Immature natural killer cell (primary cell): ENCODE data around the gene PTK7. TPM values are rescaled to one million over a fixed set of nuclear protein-coding genes. Genes with fewer than 3 reads are reported as not detected.

ENCODE experiments used
- DNase-seq, 3 donors: peaks; one replicate each; pipeline ENCODE4 v3.0.0; 2022; ENCODE audit warnings: mixed read lengths in 1 of 3
- H3K27ac Mint-ChIP-seq, 6 donors: one replicate each; pipeline ENCODE4 v1.8.0; 2020; ENCODE audit warnings: mixed read lengths in 6 of 6, mild to moderate bottlenecking in 5 of 6, inconsistent platforms in 4 of 6, moderate library complexity in 3 of 6
- H3K27me3 Mint-ChIP-seq, 3 donors: one replicate each; pipeline ENCODE4 v1.8.0; 2020 to 2021; ENCODE audit warnings: low read depth in 3 of 3, mild to moderate bottlenecking in 3 of 3, mixed read lengths in 3 of 3, moderate library complexity in 3 of 3, inconsistent platforms in 1 of 3
- H3K36me3 Mint-ChIP-seq, 3 donors: one replicate each; pipeline ENCODE4 v1.8.0; 2020; ENCODE audit warnings: mixed read lengths in 3 of 3, inconsistent platforms in 2 of 3, mild to moderate bottlenecking in 2 of 3
- H3K4me1 Mint-ChIP-seq, 2 donors: one replicate each; pipeline ENCODE4 v1.8.0; 2020; ENCODE audit warnings: inconsistent platforms in 2 of 2, mild to moderate bottlenecking in 2 of 2, mixed read lengths in 2 of 2, moderate library complexity in 1 of 2
- H3K4me3 Mint-ChIP-seq, 5 donors: one replicate each; pipeline ENCODE4 v1.8.0; 2020; ENCODE audit warnings: mild to moderate bottlenecking in 5 of 5, mixed read lengths in 5 of 5, inconsistent platforms in 3 of 5, moderate library complexity in 3 of 5
- H3K9me3 Mint-ChIP-seq, 6 donors: one replicate each; pipeline ENCODE4 v1.8.0; 2020; ENCODE audit warnings: mild to moderate bottlenecking in 6 of 6, mixed read lengths in 6 of 6, inconsistent platforms in 4 of 6, moderate library complexity in 3 of 6
- polyA plus RNA-seq, 3 donors: library from polyadenylated mRNA; unstranded; fragments of 300-500 nt; fragmentation: Illumina TruSeq; gene quantifications; one replicate each; pipeline ENCODE4 v1.2.3, GENCODE V29; 2021

The PTK7 gene
- polyA plus RNA-seq, 3 donors from 2014 or later, result 1.1 TPM; not detected in 1

DNA sequence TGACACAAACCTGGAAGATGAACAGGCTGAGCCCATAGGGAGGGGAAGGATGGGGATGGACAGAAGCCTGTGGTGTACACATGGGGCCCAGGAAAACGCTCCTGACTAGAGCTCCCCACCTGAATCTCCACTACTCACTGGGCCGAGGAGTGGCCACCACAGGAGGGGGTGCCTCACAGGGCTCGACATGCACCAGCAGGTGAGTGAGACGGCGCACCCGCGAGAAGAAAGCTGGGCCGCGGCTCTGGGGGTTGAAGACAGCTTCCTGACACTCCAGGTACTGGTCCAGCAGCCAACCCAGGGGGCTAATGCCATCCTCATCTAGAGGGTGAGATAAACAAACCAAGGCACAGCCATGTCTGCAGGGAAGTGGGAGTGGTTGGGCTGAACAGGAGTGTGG lies 32.8 kb upstream of the PTK7 start:
- H3K36me3 Mint-ChIP-seq, result peaks cover 0 to 25% (median 16%) of the 10 kb centered on the region in 3 donors
- H3K27me3 Mint-ChIP-seq, result peaks cover 0 to 2% (median 2%) of the 10 kb centered on the region in 3 donors
- peak overlapping the region in 2 of 6 donors; percentile 39 to 56 for H3K27ac Mint-ChIP-seq
- no peaks in the 10 kb centered on the region for H3K4me1 Mint-ChIP-seq
- H3K9me3 Mint-ChIP-seq, result no peaks in the 10 kb centered on the region
- no peak for DNase-seq
- H3K4me3 Mint-ChIP-seq, result no peak overlapping the region

GRCh38 chr6:43045371-43045930 lies 30.7 kb upstream of the PTK7 start:
- Mint-ChIP-seq H3K27me3 (peaks cover 1 to 4% (median 2%) of the 10 kb centered on the region in 3 donors), H3K4me3 (no peak overlapping the region), H3K4me1 (peaks cover under 1 to 5% of the 10 kb centered on the region in 2 donors), H3K9me3 (no peaks in the 10 kb centered on the region), H3K36me3 (peaks cover 4 to 29% (median 15%) of the 10 kb centered on the region in 3 donors), H3K27ac (no peak overlapping the region)
- DNase-seq, result no peak

DNA sequence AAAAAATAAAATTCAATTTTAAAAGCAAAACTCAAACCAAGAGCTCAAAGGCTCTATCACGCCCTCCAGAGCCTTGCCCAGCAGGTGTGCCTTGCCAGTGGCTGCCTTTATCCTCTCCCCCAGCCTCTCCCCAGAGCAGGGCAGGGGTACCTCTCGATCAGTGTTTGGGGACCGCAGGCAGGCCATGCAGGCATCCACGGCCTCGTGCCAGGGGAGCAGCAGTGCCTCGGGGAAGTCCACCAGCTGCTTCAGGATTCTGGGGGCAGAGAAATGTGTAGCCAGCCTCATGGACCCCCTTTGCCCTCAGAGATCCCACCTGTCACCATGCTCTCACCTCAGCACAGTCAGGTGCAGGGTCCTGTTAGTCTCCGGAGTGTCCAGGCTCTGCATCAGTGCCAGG lies 28.1 kb upstream of the PTK7 start:
- Mint-ChIP-seq H3K9me3 (no peaks in the 10 kb centered on the region), H3K27me3 (peaks cover 1 to 7% (median 5%) of the 10 kb centered on the region in 3 donors), H3K4me3 (no peak overlapping the region), H3K27ac (no peak overlapping the region), H3K36me3 (peaks cover 7 to 23% (median 11%) of the 10 kb centered on the region in 3 donors), H3K4me1 (peaks cover 16 to 25% of the 10 kb centered on the region in 2 donors)
- DNase-seq, result no peak

DNA sequence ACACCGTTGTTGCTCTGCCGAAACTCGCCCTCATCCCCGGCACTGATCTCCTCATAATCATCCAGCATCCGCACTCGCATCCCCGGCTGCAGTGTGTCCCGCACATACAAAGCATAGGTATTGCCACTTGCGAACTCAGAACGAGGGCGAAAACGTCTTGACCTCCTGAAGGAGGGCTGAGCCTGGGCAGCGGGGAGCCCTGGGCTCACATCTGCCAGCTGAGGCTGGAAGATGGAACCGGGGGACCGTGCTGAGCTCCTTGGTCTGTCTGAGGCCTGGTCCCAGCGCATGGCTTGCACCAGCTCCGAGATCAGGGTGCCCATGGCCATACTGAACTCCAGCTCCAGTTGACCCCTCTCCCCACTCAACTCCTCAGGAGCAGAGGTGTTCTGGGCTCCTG lies 25.1 kb upstream of the PTK7 start:
- no peak overlapping the region for H3K4me3 Mint-ChIP-seq
- H3K4me1 Mint-ChIP-seq, result peaks cover 32 to 46% of the 10 kb centered on the region in 2 donors
- peaks cover 1 to 7% (median 4%) of the 10 kb centered on the region in 3 donors for H3K27me3 Mint-ChIP-seq
- peaks cover 7 to 20% (median 16%) of the 10 kb centered on the region in 3 donors for H3K36me3 Mint-ChIP-seq
- DNase-seq, result no peak
- peak overlapping the region in 3 of 6 donors; percentile 8 to 29 (median 18) for H3K27ac Mint-ChIP-seq
- no peaks in the 10 kb centered on the region for H3K9me3 Mint-ChIP-seq

GRCh38 chr6:43052225-43052841 lies 23.8 kb upstream of the PTK7 start:
- Mint-ChIP-seq H3K27me3 (peaks cover 1 to 7% (median 4%) of the 10 kb centered on the region in 3 donors), H3K4me3 (peak overlapping the region; percentile 91 to 96 (median 93)), H3K9me3 (no peaks in the 10 kb centered on the region)

DNA sequence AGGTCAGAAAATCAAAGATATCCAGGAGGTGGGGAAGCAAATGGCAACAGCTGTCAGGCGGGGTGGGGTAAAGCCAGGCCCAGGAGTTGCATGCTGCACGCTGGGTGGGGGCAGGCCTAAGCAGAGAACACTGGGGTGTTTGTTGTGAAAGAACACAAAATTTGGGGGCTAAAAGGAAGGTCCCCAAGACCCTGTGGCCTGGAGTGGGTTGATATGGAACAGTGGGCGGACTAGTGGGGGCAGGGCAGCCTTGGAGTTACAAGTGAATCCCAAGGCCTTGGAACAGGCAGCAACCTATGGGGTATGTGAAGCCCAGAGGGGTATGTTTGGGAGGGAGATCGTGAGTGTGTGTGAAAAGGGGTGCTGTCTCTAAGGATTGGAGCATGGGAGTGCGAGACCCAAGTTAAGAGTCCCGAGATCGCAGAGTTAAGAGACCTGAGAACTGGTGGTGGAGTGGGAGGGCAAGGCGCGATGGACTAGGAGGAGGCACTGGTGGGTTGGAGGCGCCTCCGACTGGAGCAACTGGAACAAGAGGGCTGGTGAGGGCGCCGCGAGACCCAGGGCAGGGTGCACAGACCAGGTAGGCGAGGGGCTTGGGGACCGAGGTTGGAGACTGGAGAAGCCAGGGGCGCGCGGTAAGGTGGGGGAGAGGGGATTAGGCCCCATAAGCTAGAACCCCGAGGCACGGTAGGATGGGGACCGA lies 23.1 kb upstream of the PTK7 start:
- peaks cover 37 to 53% of the 10 kb centered on the region in 2 donors for H3K4me1 Mint-ChIP-seq
- DNase-seq, result no peak
- no peaks in the 10 kb centered on the region for H3K9me3 Mint-ChIP-seq
- peaks cover 7 to 18% (median 9%) of the 10 kb centered on the region in 3 donors for H3K36me3 Mint-ChIP-seq
- H3K27ac Mint-ChIP-seq, result peak overlapping the region; percentile 92 to 97 (median 94)
- H3K27me3 Mint-ChIP-seq, result peaks cover 1 to 7% (median 4%) of the 10 kb centered on the region in 3 donors
- H3K4me3 Mint-ChIP-seq, result peak overlapping the region; percentile 91 to 96 (median 93)

More at GRCh38 chr6:43052225-43052841, 23.8 kb upstream of the PTK7 start:
- peak overlapping the region; percentile 92 to 97 (median 94) for H3K27ac Mint-ChIP-seq
- DNase-seq, result no peak
- peaks cover 35 to 50% of the 10 kb centered on the region in 2 donors for H3K4me1 Mint-ChIP-seq
- peaks cover 7 to 21% (median 14%) of the 10 kb centered on the region in 3 donors for H3K36me3 Mint-ChIP-seq

DNA sequence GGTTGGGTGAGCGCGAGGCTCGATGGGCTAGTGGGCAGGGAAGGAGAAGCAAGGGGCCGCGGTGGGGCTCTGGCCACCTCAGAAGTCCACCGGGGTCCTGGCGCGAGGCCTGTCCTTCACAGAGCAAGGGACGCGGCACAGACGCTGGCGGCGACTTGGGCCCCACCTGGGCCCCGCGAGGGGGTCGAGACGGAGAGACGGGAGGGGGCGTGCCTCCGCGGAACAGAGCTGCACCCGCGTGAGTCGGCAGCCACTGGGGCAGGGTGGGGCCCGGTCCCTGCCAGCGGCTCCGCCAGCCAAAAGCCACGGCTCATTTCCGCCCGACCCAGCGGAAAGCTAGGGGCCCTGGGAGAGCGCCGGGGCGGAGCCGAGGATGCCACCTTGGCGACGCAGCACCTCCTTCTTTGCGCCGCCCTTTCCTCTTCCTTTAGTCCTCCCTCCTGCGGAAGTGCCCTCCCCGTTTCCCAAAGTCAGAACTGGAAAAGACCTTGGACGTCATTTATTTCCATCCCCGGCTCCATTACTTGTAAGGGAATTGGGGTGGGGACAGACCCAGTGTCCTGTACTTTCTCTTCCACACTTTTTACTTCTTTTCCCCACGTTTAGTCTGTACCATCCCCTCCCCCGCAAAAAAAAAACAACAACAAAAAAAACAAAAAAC lies 22.4 kb upstream of the PTK7 start, which contains the start of gene CUL7:
Gene CUL7 (minus strand): TSS at position 307 of the 661 bp plus-strand sequence. CDS start 1,063 bp downstream, outside the sequence.
- Mint-ChIP-seq H3K36me3 (peaks cover 7 to 18% (median 9%) of the 10 kb centered on the region in 3 donors), H3K4me1 (peaks cover 44 to 60% of the 10 kb centered on the region in 2 donors), H3K9me3 (no peaks in the 10 kb centered on the region), H3K4me3 (peak within 1 kb of the TSS; percentile 91 to 96 (median 93)), H3K27me3 (peaks cover 1 to 7% (median 4%) of the 10 kb centered on the region in 3 donors), H3K27ac (peak within 1 kb of the TSS; percentile 93 to 97 (median 94))
- DNase-seq, result peak; percentile 80 to 84 (median 83)

DNA sequence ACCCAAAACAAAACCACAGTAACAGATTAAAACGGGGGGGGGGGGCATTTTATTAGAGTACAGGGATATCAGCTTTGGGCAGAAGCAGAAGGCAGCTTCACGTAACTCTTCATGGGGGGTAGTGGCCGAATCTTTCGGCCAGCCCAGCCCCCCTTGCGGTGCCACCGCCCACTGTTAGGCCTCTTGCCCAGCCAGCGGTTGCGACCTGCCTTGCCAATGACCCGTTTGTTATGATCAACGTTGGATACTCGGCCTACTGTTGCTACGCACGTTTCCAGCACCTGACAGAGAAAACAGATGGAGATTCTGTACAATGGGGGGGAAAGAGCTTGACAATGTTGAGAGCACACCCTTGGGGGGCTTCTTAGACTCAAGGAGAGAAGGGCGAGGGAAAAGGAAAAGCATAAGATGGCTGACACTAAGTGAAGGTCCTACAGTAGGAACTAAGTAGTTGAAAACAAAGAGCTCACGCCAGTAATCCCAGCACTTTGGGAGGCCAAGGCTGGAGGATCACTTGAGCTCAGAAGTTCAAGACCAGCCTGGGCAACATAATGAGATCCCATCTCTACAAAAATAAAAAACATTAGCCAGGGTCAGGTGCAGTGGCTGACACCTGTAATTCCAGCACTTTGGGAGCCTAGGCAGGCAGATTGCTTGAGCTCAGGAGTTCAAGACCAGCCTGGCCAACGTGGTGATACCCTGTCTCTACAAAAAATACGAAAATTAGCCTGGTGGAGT lies 21.7 kb upstream of the PTK7 start:
- Mint-ChIP-seq H3K36me3 (peaks cover 7 to 14% (median 9%) of the 10 kb centered on the region in 3 donors), H3K27me3 (peaks cover 1 to 8% (median 4%) of the 10 kb centered on the region in 3 donors), H3K27ac (peak overlapping the region; percentile 93 to 97 (median 94)), H3K4me3 (peak overlapping the region; percentile 91 to 96 (median 93)), H3K9me3 (no peaks in the 10 kb centered on the region), H3K4me1 (peaks cover 51 to 67% of the 10 kb centered on the region in 2 donors)
- DNase-seq, result no peak

GRCh38 chr6:43055966-43056365 lies 20.1 kb upstream of the PTK7 start:
- DNase-seq, result no peak
- peak overlapping the region in 4 of 6 donors; percentile 39 to 84 (median 78) for H3K27ac Mint-ChIP-seq
- peaks cover 0 to 8% (median 0%) of the 10 kb centered on the region in 3 donors for H3K27me3 Mint-ChIP-seq
- peak overlapping the region in 3 of 5 donors; percentile 18 to 45 (median 32) for H3K4me3 Mint-ChIP-seq
- peaks cover 64 to 74% of the 10 kb centered on the region in 2 donors for H3K4me1 Mint-ChIP-seq
- no peaks in the 10 kb centered on the region for H3K9me3 Mint-ChIP-seq
- peaks cover 0 to 9% (median 6%) of the 10 kb centered on the region in 3 donors for H3K36me3 Mint-ChIP-seq

DNA sequence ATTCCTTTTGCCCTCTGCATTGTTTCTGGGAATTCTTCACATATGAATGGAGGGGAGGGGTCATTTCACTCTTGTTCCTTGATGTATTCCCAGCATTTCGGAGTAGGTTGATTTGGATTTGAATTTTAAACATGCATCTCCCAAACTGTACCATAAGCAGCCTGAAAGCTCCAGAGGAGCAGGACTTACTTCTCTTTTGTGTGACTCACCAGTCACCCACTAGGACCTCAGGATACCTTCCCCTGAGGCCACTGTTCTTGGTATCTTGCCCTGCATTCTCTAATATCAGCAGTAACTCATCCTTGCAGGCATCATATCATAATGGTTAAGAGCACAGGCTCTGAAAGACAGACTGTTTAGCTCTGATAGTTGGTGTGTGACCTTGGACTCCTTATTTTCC lies 17.6 kb upstream of the PTK7 start:
- H3K9me3 Mint-ChIP-seq, result no peaks in the 10 kb centered on the region
- H3K4me3 Mint-ChIP-seq, result peak overlapping the region; percentile 95 to 99 (median 98)
- peaks cover 48 to 57% of the 10 kb centered on the region in 2 donors for H3K4me1 Mint-ChIP-seq
- no peak for DNase-seq
- H3K27ac Mint-ChIP-seq, result peak overlapping the region; percentile 98 to 100 (median 99)
- H3K27me3 Mint-ChIP-seq, result peaks cover 0 to 5% (median 0%) of the 10 kb centered on the region in 3 donors
- H3K36me3 Mint-ChIP-seq, result peaks cover 0 to 10% (median 9%) of the 10 kb centered on the region in 3 donors

GRCh38 chr6:43059168-43060033 lies 16.7 kb upstream of the PTK7 start, which contains the start of the genes KLC4 and MRPL2:
Gene KLC4 (plus strand): TSS chr6:43059631. CDS start chr6:43061336, 1,705 bp downstream.
Gene MRPL2 (minus strand): TSS chr6:43059434. CDS start chr6:43059381, 53 bp downstream.
- H3K27ac Mint-ChIP-seq, result peak within 1 kb of the TSS; percentile 98 to 100 (median 99)
- peaks cover 40 to 48% of the 10 kb centered on the region in 2 donors for H3K4me1 Mint-ChIP-seq
- peak within 1 kb of the TSS; percentile 95 to 99 (median 98) for H3K4me3 Mint-ChIP-seq
- peaks cover 4 to 15% (median 15%) of the 10 kb centered on the region in 3 donors for H3K36me3 Mint-ChIP-seq
- H3K27me3 Mint-ChIP-seq, result peaks cover 0 to 5% (median 0%) of the 10 kb centered on the region in 3 donors
- peak; percentile 96 to 97 (median 96) for DNase-seq
- H3K9me3 Mint-ChIP-seq, result no peaks in the 10 kb centered on the region
